ENCODE measurements around the gene LMAN1L. TPM values are rescaled to one million over a fixed set of nuclear protein-coding genes. Genes with fewer than 3 reads are reported as not detected.

Gene LMAN1L
- total and polyA plus RNA-seq, 2 of the 4 experiments (the other 2 are of a cell fraction), result not detected

DNA sequence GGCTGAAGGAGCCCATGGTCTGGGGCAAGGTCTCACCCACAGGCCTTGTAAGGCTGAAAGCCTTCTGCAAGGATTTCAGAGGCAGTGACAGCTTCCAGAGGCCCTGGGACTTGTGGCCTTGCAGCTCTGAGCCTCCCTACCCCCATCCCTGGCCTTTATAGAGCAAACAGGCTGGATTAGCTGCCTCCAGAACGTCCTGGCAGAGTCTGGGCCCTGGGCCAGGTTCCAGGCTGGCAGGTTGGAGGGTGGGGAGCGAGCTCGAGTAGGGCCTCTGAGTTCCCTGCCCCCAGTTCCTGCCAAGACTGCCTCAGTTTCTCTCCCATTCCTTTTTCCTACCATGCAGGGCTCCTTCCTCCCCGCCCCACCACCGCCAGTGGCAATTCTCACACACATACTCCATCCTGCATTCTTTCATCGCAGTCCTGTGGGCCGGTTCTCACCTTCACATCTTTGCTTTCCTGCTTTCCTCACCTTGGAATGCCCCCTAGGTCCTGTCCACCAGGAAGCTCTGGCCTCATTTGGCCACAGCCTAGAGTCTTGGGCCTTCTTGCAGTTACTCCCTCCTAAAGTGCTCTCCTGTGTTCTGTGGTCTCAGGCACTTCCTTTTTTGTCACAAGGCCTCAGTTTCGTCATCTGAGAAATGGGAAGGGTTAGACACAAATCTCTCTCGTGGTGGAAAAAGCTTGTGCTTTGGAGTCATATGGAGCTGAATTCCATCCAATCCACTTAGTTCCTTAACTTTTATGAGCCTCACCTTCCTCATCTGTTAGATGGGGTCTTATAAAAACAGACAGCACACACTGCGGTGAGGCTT, 2.7 kb downstream of the LMAN1L start:
- H3K4me1 ChIP-seq (ENCODE audit: control insufficient read depth, insufficient read depth, low read length), result no peaks in the 10 kb centered on the region
- H3K4me3 ChIP-seq (ENCODE audit: insufficient read depth, low read depth, low read length), result no peak overlapping the region
- WGBS, 2 experiments (ENCODE audit: extremely low coverage in 2 of 2, insufficient read length in 1 of 2), result 80% methylated on average over 3 of the region's 10 CpGs; no CpG with 5 or more reads in 1 of the 2 experiments
- dilution Hi-C loops (cut with HindIII; ENCODE audit: low sequenced_read_pairs, unreplicated experiment), result no loop called here
- H3K79me1 ChIP-seq (ENCODE audit: low read depth in 1 of 2, low read length in 2 of 2), result no peaks in the 10 kb centered on the region
- H2BK5ac ChIP-seq (ENCODE audit: low read depth, low read length, poor library complexity, severe bottlenecking), result no peak overlapping the region
- no peak for ATAC-seq (ENCODE audit: low read depth)
- no peak overlapping the region for H3K4me2 ChIP-seq (ENCODE audit: low read depth, low read length)
- H4K5ac ChIP-seq (ENCODE audit: low read depth, low read length), result no peak overlapping the region
- H3K9me3 ChIP-seq (ENCODE audit: control insufficient read depth, insufficient read depth, low read length), result no peaks in the 10 kb centered on the region
- H3K56ac ChIP-seq (ENCODE audit: extremely low read depth, insufficient read depth, low read length), result no peak overlapping the region
- DNase-seq, result no peak
- no peak overlapping the region; the same call in 1 of the 2 replicates for H3K23ac ChIP-seq (ENCODE audit: low read depth, low read length)
- no peak overlapping the region for H2BK120ac ChIP-seq (ENCODE audit: low read depth, low read length)
- POLR2A ChIA-PET (ENCODE audit: unreplicated experiment), result no interaction called here
- H2AK9ac ChIP-seq (replicated peaks; ENCODE audit: low read depth, low read length, poor library complexity), result no peak overlapping the region
- H3K9ac ChIP-seq (ENCODE audit: low read depth, low read length), result no peak overlapping the region
- TF ChIP-seq POLR2A (IDR thresholded peaks at IDR 0.05; ENCODE audit: low read depth, low read length) (no peak), MXI1 (IDR thresholded peaks at IDR 0.05; ENCODE audit: borderline replicate concordance, low read depth, low read length) (no peak), RFX5 (IDR thresholded peaks at IDR 0.05; ENCODE audit: low read depth, low read length) (no peak), MAZ (IDR thresholded peaks at IDR 0.05; ENCODE audit: borderline replicate concordance, low read depth, low read length) (no peak), RCOR1 (IDR thresholded peaks at IDR 0.05; ENCODE audit: insufficient replicate concordance, low read length) (no peak), CHD1 (IDR thresholded peaks at IDR 0.05; ENCODE audit: low read depth, low read length) (no peak), RAD21 (IDR thresholded peaks at IDR 0.05; ENCODE audit: low read length) (no peak), CTCF (conservative IDR thresholded peaks at IDR 0.05; ENCODE audit: low read depth, low read length) (no peak), SMC3 (IDR thresholded peaks at IDR 0.05; ENCODE audit: low read depth, low read length) (no peak), NFE2L2 (IDR thresholded peaks at IDR 0.05; ENCODE audit: low read depth, low read length) (no peak), BHLHE40 (IDR thresholded peaks at IDR 0.05; ENCODE audit: low read depth, low read length) (no peak), FOS (IDR thresholded peaks at IDR 0.05; ENCODE audit: low read depth, low read length) (no peak), CEBPB (IDR thresholded peaks at IDR 0.05; ENCODE audit: low read depth, low read length) (no peak)
- TF ChIP-seq, protein P1, sequence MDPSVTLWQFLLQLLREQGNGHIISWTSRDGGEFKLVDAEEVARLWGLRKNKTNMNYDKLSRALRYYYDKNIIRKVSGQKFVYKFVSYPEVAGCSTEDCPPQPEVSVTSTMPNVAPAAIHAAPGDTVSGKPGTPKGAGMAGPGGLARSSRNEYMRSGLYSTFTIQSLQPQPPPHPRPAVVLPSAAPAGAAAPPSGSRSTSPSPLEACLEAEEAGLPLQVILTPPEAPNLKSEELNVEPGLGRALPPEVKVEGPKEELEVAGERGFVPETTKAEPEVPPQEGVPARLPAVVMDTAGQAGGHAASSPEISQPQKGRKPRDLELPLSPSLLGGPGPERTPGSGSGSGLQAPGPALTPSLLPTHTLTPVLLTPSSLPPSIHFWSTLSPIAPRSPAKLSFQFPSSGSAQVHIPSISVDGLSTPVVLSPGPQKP (IDR thresholded peaks at IDR 0.05; ENCODE audit: borderline replicate concordance, low read depth, low read length), result no peak
- TF ChIP-seq, protein P2, sequence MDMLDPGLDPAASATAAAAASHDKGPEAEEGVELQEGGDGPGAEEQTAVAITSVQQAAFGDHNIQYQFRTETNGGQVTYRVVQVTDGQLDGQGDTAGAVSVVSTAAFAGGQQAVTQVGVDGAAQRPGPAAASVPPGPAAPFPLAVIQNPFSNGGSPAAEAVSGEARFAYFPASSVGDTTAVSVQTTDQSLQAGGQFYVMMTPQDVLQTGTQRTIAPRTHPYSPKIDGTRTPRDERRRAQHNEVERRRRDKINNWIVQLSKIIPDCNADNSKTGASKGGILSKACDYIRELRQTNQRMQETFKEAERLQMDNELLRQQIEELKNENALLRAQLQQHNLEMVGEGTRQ (IDR thresholded peaks at IDR 0.05; ENCODE audit: low read depth, low read length), result no peak
- H3K14ac ChIP-seq (replicated peaks; ENCODE audit: low read depth, low read length), result no peak overlapping the region
- intact Hi-C loops (cut with micrococcal nuclease), result no loop called here
- no peak overlapping the region for H3K4ac ChIP-seq (ENCODE audit: low read depth, low read length)
- H3K36me3 ChIP-seq (ENCODE audit: control insufficient read depth, insufficient read depth, low read length), result no peaks in the 10 kb centered on the region
- no TSS peak for BruUV-seq (replicated peaks)
- no peak overlapping the region for H4K91ac ChIP-seq (ENCODE audit: insufficient read depth, low read depth, low read length)
- H2BK15ac ChIP-seq (ENCODE audit: low read depth, low read length), result no peak overlapping the region
- H2AK5ac ChIP-seq (ENCODE audit: low read depth, low read length), result no peak overlapping the region
- H4K8ac ChIP-seq (ENCODE audit: low read depth in 2 of 2, low read length in 2 of 2), result no peak overlapping the region
- 0 out of 2 replicates have a peak, but pooled peaks cover 4% of the 10 kb centered on the region for H3K9me1 ChIP-seq (ENCODE audit: insufficient read depth, low read length)
- CTCF ChIA-PET, result interaction anchor here (1.6 kb wide), 1 partner anchor 34 kb away, joined by 6 read pairs; the partner anchor contains the start of gene CSK
- peak overlapping the region; percentile 63 for H2AFZ ChIP-seq (replicated peaks; ENCODE audit: low read length, poor library complexity)
- H3K27ac ChIP-seq (ENCODE audit: insufficient read depth, low read length), result no peak overlapping the region
- H3K27me3 ChIP-seq (ENCODE audit: control insufficient read depth, insufficient read depth, low read length), result peaks cover 8% of the 10 kb centered on the region; the same call in 1 of the 2 replicates
- H3K18ac ChIP-seq (ENCODE audit: low read depth, low read length), result no peak overlapping the region
- peaks cover 4% of the 10 kb centered on the region; the same call in 1 of the 2 replicates for H4K20me1 ChIP-seq (ENCODE audit: insufficient read depth, low read length)
- H2BK20ac ChIP-seq (ENCODE audit: low read depth, low read length), result no peak overlapping the region
- in situ Hi-C loops (cut with MboI; ENCODE audit: low sequenced_read_pairs), result no loop called here

Data from IMR-90 (cell line).